ENCODE measurements around the gene SETD1A.
A peak's percentile ranks its signal among the peaks of the same experiment; 100 is the strongest.

The SETD1A gene

GRCh38 chr16:31020536-31020935, 63.0 kb downstream of the SETD1A start:
- DNase-seq (ENCODE audit: low spot score): no peak

- no peak for DNase-seq (ENCODE audit: low spot score)
Observed at GRCh38 chr16:31022544-31023251, 65.1 kb downstream of the SETD1A start.

GRCh38 chr16:31023252-31023602, 65.7 kb downstream of the SETD1A start:
- DNase-seq (ENCODE audit: low spot score): no peak

GRCh38 chr16:31023627-31024226, 66.2 kb downstream of the SETD1A start:
- DNase-seq (ENCODE audit: low spot score): no peak

GRCh38 chr16:31025339-31025738, 67.8 kb downstream of the SETD1A start:
- DNase-seq (ENCODE audit: low spot score): no peak

DNA sequence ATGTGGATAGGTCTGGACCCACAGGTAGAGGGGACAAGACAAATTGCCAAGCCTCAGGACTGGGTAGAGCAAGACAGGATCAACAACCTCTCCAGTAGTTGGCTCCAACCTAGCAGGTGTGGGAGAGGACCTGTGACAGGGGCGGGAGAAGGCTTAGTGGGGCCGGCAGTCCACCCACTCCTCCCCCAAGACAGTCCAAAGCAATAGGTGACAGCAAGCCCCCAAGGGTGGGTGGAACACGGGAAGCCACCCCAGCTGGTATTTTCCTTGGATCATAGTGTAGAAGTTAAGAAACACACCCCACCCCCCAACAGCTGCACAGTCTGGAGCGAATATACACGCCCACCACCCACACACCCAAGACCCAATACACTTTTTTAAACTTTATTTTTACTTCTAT, 71.7 kb downstream of the SETD1A start:
- no peak for DNase-seq (ENCODE audit: low spot score)

DNA sequence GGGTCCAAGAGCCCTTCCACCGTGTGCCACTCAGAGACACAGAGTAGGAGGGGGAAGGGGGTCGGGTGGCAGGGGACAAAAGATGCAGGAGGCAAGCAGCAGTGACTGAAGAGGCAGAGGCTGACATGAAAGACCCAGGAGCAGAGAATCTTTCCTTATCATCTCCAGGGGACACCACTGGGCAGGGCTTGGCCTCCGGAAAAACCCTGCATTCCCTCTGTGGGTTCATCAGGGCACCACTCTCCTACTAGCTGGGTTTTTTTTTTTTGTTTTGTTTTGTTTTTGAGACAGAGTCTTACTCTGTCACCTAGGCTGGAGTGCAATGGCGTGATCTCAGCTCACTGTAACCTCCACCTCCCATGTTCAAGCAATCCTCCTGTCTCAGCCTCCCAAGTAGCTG, 73.7 kb downstream of the SETD1A start:
- no peak for DNase-seq (ENCODE audit: low spot score)

- DNase-seq (ENCODE audit: low spot score): peak; percentile 94
Observed at GRCh38 chr16:31032736-31033708, 75.5 kb downstream of the SETD1A start, which contains the start of gene STX4. STX4 (plus strand) TSS chr16:31033558; CDS start chr16:31033806, 248 bp downstream.

GRCh38 chr16:31033709-31034492, 76.3 kb downstream of the SETD1A start:
- peak; percentile 96 for DNase-seq (ENCODE audit: low spot score)

All from germinal center (tissue), 1 donor.